Measurements from ENCODE around the gene ICAM3.

GRCh38 chr19:10353793-10354391 lies 14.5 kb upstream of the ICAM3 start:
- TF ChIP-seq, protein P1, sequence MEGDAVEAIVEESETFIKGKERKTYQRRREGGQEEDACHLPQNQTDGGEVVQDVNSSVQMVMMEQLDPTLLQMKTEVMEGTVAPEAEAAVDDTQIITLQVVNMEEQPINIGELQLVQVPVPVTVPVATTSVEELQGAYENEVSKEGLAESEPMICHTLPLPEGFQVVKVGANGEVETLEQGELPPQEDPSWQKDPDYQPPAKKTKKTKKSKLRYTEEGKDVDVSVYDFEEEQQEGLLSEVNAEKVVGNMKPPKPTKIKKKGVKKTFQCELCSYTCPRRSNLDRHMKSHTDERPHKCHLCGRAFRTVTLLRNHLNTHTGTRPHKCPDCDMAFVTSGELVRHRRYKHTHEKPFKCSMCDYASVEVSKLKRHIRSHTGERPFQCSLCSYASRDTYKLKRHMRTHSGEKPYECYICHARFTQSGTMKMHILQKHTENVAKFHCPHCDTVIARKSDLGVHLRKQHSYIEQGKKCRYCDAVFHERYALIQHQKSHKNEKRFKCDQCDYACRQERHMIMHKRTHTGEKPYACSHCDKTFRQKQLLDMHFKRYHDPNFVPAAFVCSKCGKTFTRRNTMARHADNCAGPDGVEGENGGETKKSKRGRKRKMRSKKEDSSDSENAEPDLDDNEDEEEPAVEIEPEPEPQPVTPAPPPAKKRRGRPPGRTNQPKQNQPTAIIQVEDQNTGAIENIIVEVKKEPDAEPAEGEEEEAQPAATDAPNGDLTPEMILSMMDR (conservative IDR thresholded peaks at IDR 0.05), result no peak
- no peak for TF ChIP-seq ZFX (IDR thresholded peaks at IDR 0.05)
